GM21529 (cell line): Measurements from ENCODE around the gene CDH4.
"Not testable (repeated sequence)": the region's sequence is repeated elsewhere in the genome, so short reads cannot be mapped to it uniquely, and the experiment has no call there.

Experiments used
- ATAC-seq: cut with Tn5 transposase; IDR thresholded peaks from one replicate; pipeline ENCODE4 v1.9.1; 2021; ENCODE audit not compliant: unreplicated experiment

CDH4 gene

GRCh38 chr20:61408951-61409740 lies 157.1 kb downstream of the CDH4 start:
- no peak for ATAC-seq

- no peak for ATAC-seq
Observed at GRCh38 chr20:61411743-61412142, 159.7 kb downstream of the CDH4 start.

- ATAC-seq = no peak
Observed at GRCh38 chr20:61413752-61414151, 161.7 kb downstream of the CDH4 start.

- ATAC-seq = no peak
Observed at GRCh38 chr20:61414455-61414991, 162.5 kb downstream of the CDH4 start.

- no peak for ATAC-seq
Observed at GRCh38 chr20:61416546-61416945, 164.5 kb downstream of the CDH4 start.

GRCh38 chr20:61417221-61417941 lies 165.3 kb downstream of the CDH4 start:
- ATAC-seq = no peak

- ATAC-seq = no peak
Observed at GRCh38 chr20:61419010-61419409, 166.9 kb downstream of the CDH4 start.

GRCh38 chr20:61419501-61419900 lies 167.4 kb downstream of the CDH4 start:
- no peak for ATAC-seq

GRCh38 chr20:61420056-61420455 lies 168.0 kb downstream of the CDH4 start:
- no peak for ATAC-seq

- ATAC-seq = no peak
Observed at GRCh38 chr20:61420781-61421180, 168.7 kb downstream of the CDH4 start.

GRCh38 chr20:61422636-61423425 lies 170.8 kb downstream of the CDH4 start:
- no peak for ATAC-seq

- ATAC-seq = no peak
Observed at GRCh38 chr20:61424011-61424627, 172.1 kb downstream of the CDH4 start.

GRCh38 chr20:61424628-61425420 lies 172.8 kb downstream of the CDH4 start:
- no peak for ATAC-seq

- not testable (repeated sequence) for ATAC-seq
Observed at GRCh38 chr20:61425541-61425991, 173.5 kb downstream of the CDH4 start.

- ATAC-seq = no peak
Observed at GRCh38 chr20:61426352-61426751, 174.3 kb downstream of the CDH4 start.

- ATAC-seq = no peak
Observed at GRCh38 chr20:61429458-61430227, 177.6 kb downstream of the CDH4 start.

GRCh38 chr20:61430228-61430624 lies 178.2 kb downstream of the CDH4 start:
- no peak for ATAC-seq

GRCh38 chr20:61433176-61433575 lies 181.1 kb downstream of the CDH4 start:
- no peak for ATAC-seq

- no peak for ATAC-seq
Observed at GRCh38 chr20:61433816-61434215, 181.8 kb downstream of the CDH4 start.
